Fibroblast of pulmonary artery (primary cell): Measurements from ENCODE around the gene DSE.

Experiments
- DNase-seq: peaks from one replicate; pipeline ENCODE4 v3.0.0-alpha.2; 2010; ENCODE audit warnings: low read depth
- H3K4me3 ChIP-seq: replicated peaks from 2 replicates; pipeline ENCODE4 v1.5.1; 2011; ENCODE audit warnings: low read depth, mild to moderate bottlenecking, control low read depth, low read length, moderate library complexity
- CTCF ChIP-seq: IDR thresholded peaks from 2 replicates; pipeline ENCODE4 v1.5.1; 2011; ENCODE audit warnings: mild to moderate bottlenecking, control low read depth, low read length, inconsistent platforms; ENCODE audit errors: missing control alignments

The DSE gene

GRCh38 chr6:116379764-116380163 lies 9.0 kb downstream of the DSE start:
- no peak overlapping the region for H3K4me3 ChIP-seq
- TF ChIP-seq CTCF, result no peak
- no peak for DNase-seq

- DNase-seq, result no peak
- TF ChIP-seq CTCF, result no peak
- no peak overlapping the region for H3K4me3 ChIP-seq
These were observed 9.6 kb downstream of the DSE start for GRCh38 chr6:116380346-116380745.

- no peak overlapping the region for H3K4me3 ChIP-seq
- TF ChIP-seq CTCF, result no peak
- peak; percentile 77 for DNase-seq
These were observed 10.3 kb downstream of the DSE start for GRCh38 chr6:116381000-116381399.

DNA sequence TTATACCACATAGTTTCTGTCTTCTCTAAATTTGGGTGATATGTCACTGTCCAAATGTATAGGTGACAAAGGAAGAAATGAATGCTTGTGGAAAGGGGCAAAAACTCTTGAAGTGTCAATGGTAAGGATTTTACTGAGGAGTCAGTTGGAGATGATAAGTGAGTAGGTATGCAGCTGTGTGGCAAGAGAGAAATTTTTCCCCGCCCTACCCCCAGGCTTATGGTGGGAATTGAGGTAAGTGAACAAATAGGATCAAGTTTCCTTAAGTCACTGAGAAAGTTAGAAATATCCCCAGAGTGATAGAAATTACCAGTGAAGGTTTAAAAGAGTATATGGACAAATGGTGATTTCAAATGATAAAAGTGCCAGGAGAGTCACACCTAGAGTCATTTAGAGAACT lies 11.8 kb downstream of the DSE start:
- TF ChIP-seq CTCF, result no peak
- no peak for DNase-seq

GRCh38 chr6:116384727-116385458 lies 14.1 kb downstream of the DSE start:
- DNase-seq, result no peak
- no peak for TF ChIP-seq CTCF
- H3K4me3 ChIP-seq, result no peak overlapping the region

More for the DNA sequence above, 11.8 kb downstream of the DSE start:
- no peak overlapping the region for H3K4me3 ChIP-seq

GRCh38 chr6:116385459-116385802 lies 14.7 kb downstream of the DSE start:
- TF ChIP-seq CTCF, result no peak
- no peak overlapping the region for H3K4me3 ChIP-seq
- peak; percentile 65 for DNase-seq

DNA sequence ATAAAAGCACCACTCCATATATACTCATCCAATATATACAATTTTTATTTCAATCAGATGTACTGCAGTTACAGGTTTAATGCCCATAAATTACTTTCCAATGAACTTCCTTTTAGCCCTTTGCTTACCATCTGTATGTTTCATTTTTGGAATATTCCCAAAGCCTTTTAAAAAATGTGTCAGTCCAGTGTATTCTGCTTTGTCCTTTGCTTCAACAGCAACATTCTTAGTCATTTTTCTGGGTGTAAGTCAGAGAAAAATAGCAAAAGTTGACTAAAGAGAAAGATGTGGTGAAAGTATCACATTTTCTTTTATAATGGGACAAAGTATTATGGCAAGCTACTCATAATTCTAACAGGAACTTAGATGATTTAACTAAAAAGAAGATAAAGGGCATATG lies 15.2 kb downstream of the DSE start:
- no peak overlapping the region for H3K4me3 ChIP-seq
- no peak for TF ChIP-seq CTCF
- no peak for DNase-seq
